Activated T-cell treated with anti-CD3 and anti-CD28 coated beads, Interleukin-2, amount 50 U/mL, for 72 hours (primary cell): ENCODE results near the gene SRGAP3. TPM values are rescaled to one million over a fixed set of nuclear protein-coding genes. Genes with fewer than 3 reads are reported as not detected.
"Not testable (repeated sequence)": the region's sequence is repeated elsewhere in the genome, so short reads cannot be mapped to it uniquely, and the experiment has no call there.

Experiments used
- ATAC-seq, 2 donors: fragments of 150-1000 bp; cut with Tn5 transposase; replicated peaks in 1 of 2; 2 replicates each; pipeline ENCODE4 v1.10.0; 2021; ENCODE audit warnings: moderate library complexity in 2 of 2, mild to moderate bottlenecking in 1 of 2
- DNase-seq, 2 donors: peaks; one replicate each; pipeline ENCODE4 v3.0.0; 2021 to 2022; ENCODE audit warnings: mixed read lengths in 1 of 2
- H3K27ac Mint-ChIP-seq: one replicate; pipeline ENCODE4 v1.8.0; 2022; ENCODE audit warnings: mild to moderate bottlenecking, moderate library complexity, mixed read lengths
- H3K27me3 Mint-ChIP-seq: one replicate; pipeline ENCODE4 v1.8.0; 2022; ENCODE audit warnings: low read depth, mixed read lengths
- H3K36me3 Mint-ChIP-seq, 2 donors: one replicate each; pipeline ENCODE4 v1.8.0; 2022; ENCODE audit warnings: mixed read lengths in 2 of 2, mild to moderate bottlenecking in 1 of 2; ENCODE audit not compliant: insufficient read depth in 2 of 2
- H3K4me1 Mint-ChIP-seq: one replicate; pipeline ENCODE4 v1.8.0; 2022; ENCODE audit warnings: low read depth, mixed read lengths
- H3K4me3 Mint-ChIP-seq, 2 donors: one replicate each; pipeline ENCODE4 v1.8.0; 2022; ENCODE audit warnings: mild to moderate bottlenecking in 2 of 2, mixed read lengths in 2 of 2, moderate library complexity in 2 of 2
- H3K9me3 Mint-ChIP-seq, 2 donors: one replicate each; pipeline ENCODE4 v1.8.0; 2022; ENCODE audit warnings: mixed read lengths in 2 of 2
- total RNA-seq, 2 donors: library from RNA; stranded (reverse); gene quantifications; one replicate each; pipeline ENCODE4 v1.2.3, GENCODE V29; 2022

Gene SRGAP3
- total RNA-seq, 2 donors from 2014 or later, result 2.8 to 3.0 TPM

DNA sequence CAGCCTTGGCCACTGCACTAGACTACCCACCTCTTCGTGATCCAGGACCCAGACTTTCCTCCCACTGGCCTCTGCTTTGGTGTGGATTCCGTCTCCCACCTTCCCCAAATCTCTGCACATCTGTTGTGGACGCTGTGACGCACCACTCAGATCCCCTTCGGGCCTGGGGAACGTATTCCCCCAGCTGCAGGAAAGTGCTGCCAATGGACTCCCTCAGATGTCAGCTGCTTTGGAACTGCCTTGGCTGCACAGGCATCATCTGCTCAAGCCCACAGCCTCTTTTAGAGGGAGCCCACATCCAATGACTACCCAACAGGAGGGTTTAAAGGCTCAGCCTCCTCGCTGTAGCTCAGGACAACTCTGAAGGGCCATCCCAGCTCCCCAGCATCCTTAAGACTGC lies 152.0 kb downstream of the SRGAP3 start:
- Mint-ChIP-seq H3K4me3 (no peak overlapping the region), H3K4me1 (no peaks in the 10 kb centered on the region), H3K27ac (no peak overlapping the region), H3K27me3 (no peaks in the 10 kb centered on the region), H3K9me3 (no peaks in the 10 kb centered on the region), H3K36me3 (no peaks in the 10 kb centered on the region)
- ATAC-seq, result no peak
- no peak for DNase-seq

DNA sequence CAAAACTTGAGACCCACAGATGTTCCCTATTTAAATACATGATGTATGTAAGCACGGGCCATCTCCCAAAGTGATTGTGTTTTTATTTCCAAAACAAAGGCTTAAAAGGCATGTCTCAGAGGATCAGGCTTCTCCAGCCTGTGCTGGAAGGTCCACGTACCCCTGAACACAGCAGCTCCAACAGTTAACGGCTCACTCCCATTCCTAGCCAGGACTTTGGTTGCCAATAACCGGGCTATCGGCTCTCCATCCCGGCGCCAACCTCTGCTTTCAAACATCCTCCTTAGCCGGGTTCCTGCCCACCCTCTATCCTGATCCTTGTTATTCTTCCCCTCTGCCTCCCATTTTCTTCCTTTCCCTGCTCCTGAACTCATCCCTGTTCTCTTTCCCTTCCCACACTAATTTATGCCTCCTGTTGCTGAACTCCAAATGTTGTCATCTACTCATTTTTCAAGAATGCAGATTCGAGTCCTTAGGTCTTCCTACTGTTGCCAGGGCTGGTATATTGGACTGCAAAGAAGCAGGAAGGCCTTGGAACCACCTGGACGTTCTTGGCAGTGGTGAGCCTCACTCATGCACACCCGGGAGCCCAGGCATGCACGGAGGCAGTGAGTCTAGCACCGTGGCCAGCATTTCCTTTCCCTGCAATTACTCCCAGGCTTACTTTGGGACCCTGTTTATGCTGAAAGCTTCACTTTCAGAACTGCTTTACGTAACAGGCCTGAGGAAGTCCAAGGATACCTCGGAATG lies 157.8 kb downstream of the SRGAP3 start:
- Mint-ChIP-seq H3K36me3 (no peaks in the 10 kb centered on the region), H3K27me3 (no peaks in the 10 kb centered on the region), H3K4me1 (no peaks in the 10 kb centered on the region), H3K9me3 (no peaks in the 10 kb centered on the region), H3K27ac (no peak overlapping the region), H3K4me3 (no peak overlapping the region)
- DNase-seq (no peak), ATAC-seq (no peak)

DNA sequence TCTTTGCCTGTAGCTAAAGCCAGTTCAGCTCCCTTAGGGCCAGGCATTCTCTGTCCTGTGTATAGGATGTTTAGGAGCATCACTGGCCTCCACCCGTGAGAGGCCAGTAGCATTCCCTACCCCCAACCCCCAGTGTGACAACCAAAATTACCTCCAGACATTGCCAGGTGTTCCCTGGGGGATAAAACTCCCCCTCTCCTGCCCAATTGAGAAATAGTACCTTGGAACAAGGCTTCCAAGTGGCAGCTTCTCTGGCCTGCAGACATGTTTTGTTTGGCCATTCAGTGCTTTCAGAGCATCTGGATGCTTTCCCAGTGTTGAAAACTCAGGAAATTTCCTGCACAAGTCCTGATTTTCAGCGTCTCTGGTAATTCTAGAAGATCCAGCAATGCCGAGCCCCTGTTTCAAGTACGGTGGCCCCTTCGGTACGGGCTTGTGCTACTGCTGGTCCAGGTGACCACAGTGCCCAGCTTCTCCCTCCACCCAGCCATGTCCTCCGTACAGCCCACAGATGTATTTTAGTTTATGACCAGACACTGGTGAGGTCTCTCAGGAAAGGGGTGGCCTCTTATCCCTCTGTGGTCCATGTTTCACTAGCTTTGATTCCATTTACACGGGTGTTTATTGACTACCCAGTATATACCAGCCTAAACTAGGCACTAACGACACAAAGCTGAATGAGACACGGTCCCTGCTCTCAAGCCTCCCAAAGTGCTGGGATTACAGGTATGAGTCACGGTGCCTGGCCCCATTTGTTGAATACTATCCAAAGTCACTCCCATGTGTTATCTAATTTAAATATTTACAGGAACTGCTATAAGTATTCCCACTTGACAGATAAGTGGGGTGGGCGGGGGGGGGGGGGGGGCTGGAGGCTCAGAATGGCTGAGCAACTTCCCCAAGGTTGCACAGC lies 160.7 kb downstream of the SRGAP3 start:
- no peaks in the 10 kb centered on the region for H3K4me1 Mint-ChIP-seq
- H3K27me3 Mint-ChIP-seq, result no peaks in the 10 kb centered on the region
- no peaks in the 10 kb centered on the region for H3K9me3 Mint-ChIP-seq
- DNase-seq (no peak), ATAC-seq (no peak)
- H3K27ac Mint-ChIP-seq, result no peak overlapping the region
- no peaks in the 10 kb centered on the region for H3K36me3 Mint-ChIP-seq
- H3K4me3 Mint-ChIP-seq, result no peak overlapping the region

DNA sequence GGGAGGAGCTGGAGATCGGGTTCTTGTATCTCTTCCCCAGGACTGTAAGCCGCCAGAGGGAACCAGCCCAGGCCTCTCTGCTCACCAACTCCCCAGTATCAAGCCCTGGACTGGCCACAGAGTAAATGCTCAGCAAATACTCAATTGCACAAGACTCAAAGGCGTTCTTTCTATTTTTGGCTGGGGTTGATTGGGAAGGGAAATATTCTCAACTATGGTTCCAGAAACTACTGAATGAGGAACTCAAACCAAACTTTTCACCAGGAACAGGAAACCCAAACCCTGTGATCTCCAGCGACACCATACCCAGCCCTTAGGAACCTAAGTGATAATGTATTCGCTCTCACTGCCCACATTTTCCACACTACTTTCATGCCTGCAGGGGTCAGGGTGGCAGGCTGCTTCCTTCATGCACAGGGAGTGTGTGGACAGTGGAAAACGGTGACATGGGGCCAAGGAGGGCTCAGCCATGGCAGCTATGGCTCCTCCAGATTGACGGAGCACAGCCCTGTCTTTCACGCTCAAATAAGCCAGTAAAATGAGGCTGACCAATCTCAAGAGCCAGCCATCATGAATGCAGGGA lies 161.5 kb downstream of the SRGAP3 start:
- Mint-ChIP-seq H3K36me3 (no peaks in the 10 kb centered on the region), H3K9me3 (no peaks in the 10 kb centered on the region), H3K4me3 (no peak overlapping the region), H3K27ac (no peak overlapping the region), H3K27me3 (no peaks in the 10 kb centered on the region), H3K4me1 (no peaks in the 10 kb centered on the region)
- DNase-seq, result no peak
- no peak for ATAC-seq

DNA sequence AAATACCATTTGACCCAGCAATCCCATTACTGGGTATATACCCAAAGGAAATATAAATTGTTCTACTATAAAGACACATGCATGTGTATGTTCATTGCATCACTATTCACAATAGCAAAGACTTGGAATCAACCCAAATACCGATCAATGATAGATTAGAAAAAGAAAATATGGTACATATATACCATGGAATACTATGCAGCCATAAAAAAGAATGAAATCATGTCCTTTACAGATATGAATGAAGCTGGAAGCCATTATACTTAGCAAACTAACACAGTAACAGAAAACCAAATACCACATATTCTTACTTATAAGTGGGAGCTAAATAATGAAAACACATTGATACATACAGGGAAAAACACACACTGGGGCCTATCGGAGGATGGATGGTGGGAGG lies 164.0 kb downstream of the SRGAP3 start:
- not testable (repeated sequence) for H3K36me3 Mint-ChIP-seq, H3K4me1 Mint-ChIP-seq, H3K27ac Mint-ChIP-seq, H3K4me3 Mint-ChIP-seq, DNase-seq, ATAC-seq, H3K27me3 Mint-ChIP-seq, H3K9me3 Mint-ChIP-seq

DNA sequence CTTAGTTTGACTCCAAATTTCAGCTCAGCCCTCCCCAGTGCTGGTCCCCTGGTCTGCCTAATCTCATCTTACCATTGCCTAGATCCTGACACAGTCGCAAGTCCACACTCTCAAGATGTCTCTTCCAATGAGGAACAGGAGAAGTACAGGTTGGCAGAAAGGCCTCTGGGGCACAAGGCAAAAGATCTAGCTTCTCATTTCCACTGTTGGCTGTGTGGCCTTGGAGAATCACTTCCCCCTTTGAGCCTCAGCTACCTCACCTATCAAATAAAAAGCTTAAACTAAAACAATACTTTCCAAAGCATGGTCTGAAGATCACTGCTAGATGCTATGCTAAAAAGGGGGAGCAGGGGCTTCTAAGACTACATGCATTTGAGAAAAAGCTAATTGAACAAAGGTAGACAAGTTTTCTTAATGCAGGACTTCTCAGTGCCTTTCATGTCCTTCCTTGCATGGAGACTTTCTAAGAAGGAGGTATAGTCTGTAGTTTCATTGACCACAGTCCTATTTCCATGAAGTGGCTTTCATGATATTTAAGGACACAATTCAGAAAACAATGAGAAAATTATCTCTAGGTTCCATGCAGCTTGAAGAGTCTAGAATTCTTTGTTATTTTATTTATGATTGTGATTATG lies 168.1 kb downstream of the SRGAP3 start:
- DNase-seq, result no peak
- H3K27me3 Mint-ChIP-seq, result no peaks in the 10 kb centered on the region
- H3K9me3 Mint-ChIP-seq, result no peaks in the 10 kb centered on the region
- H3K27ac Mint-ChIP-seq, result no peak overlapping the region
- no peaks in the 10 kb centered on the region for H3K36me3 Mint-ChIP-seq
- H3K4me3 Mint-ChIP-seq, result no peak overlapping the region
- peaks cover 22% of the 10 kb centered on the region for H3K4me1 Mint-ChIP-seq
- no peak for ATAC-seq

DNA sequence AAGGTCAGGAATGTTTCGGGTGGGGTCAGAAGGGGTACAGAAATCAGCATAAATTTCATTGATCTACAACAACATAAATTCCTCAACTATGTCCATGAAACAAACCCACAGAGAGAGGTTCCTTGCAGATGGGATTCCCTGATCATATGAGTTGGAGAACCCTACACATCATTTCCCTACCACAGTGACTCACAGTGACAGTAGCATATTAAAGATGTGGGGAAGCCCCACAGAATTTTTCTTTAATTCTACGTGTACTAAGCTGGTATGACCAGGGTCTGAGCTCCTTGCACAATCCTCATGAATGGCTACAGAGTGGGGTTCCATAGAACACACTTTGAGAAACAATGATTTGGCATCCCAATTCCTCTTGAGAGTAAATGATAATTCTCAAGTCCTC lies 169.3 kb downstream of the SRGAP3 start:
- Mint-ChIP-seq H3K27me3 (no peaks in the 10 kb centered on the region), H3K9me3 (no peaks in the 10 kb centered on the region), H3K27ac (no peak overlapping the region), H3K4me3 (no peak overlapping the region), H3K4me1 (peaks cover 22% of the 10 kb centered on the region), H3K36me3 (no peaks in the 10 kb centered on the region)
- DNase-seq (peak in 1 of 2 donors; percentile 2), ATAC-seq (peak; percentile 71 to 83)

DNA sequence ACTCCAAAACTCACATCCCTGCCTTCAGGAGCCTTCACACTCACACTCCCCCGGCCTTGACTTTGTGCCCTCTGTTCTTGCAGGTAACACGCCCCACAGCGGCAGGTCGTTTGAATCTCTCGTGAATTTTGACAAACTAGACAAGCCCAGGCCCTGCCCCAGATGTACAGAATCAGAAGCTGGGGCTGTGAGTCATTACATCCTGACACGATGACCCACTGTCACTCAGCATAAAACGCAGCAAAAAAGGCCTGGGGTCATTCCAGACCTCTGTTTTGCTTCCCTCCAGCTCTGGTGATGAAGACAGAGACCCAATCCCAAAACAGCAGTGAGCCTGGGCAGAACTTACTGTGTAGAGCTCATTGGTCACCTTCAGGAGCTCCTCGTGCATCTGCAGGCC lies 169.8 kb downstream of the SRGAP3 start:
- Mint-ChIP-seq H3K27me3 (no peaks in the 10 kb centered on the region), H3K36me3 (no peaks in the 10 kb centered on the region), H3K4me3 (no peak overlapping the region), H3K9me3 (no peaks in the 10 kb centered on the region), H3K4me1 (peaks cover 22% of the 10 kb centered on the region), H3K27ac (no peak overlapping the region)
- ATAC-seq, result no peak
- no peak for DNase-seq

DNA sequence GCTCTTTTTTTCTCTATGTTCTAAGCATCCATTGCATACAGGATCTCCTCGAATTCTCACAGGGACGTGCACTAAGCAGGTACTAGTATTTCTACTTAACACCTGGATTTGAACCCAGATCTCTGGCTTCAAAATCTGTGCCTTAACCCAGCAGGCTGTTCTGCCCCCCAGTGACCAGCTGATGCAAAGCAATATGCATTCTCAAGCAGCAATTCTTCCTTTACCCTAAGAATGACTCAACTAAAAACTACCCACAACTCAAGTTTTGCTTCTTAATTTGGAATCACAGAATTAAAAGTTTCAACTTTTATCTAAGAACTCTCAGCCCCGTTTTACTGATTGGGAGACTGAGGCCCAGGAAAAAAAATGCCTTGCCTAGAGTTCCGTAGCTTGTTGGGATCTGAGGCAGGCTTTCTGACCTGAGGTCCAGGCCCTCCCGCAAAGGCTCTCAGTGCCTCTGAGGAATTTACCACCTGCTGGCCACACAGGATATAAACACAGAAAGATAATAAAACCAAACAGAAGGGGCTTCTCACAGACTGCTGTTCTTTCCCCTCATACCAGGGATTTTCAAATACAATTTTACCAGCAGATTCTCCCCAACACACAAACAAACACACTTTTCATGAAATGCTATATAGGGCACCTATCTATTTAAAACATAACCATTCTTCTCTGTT lies 170.7 kb downstream of the SRGAP3 start:
- Mint-ChIP-seq H3K27me3 (no peaks in the 10 kb centered on the region), H3K4me1 (peaks cover 22% of the 10 kb centered on the region), H3K36me3 (no peaks in the 10 kb centered on the region), H3K4me3 (no peak overlapping the region), H3K27ac (no peak overlapping the region), H3K9me3 (no peaks in the 10 kb centered on the region)
- ATAC-seq (no peak), DNase-seq (no peak)

DNA sequence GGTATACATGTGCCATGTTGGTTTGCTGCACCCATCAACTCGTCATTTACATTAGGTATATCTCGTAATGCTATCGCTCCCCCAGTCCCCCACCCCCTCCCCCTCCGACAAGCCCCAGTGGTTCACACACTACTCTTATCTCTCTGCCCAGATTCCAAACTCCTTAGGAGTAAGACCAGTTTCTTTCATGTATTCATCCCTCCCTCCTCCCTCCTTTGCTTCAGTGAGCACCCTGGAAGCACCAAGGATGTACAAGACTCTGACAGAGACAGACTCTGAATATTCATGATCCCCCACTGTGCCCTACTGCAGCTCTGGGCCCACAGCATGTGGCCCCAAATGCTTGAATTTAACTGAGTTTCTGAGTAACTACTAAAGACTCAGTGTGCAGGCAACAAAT lies 172.4 kb downstream of the SRGAP3 start:
- no peaks in the 10 kb centered on the region for H3K9me3 Mint-ChIP-seq
- peaks cover 22% of the 10 kb centered on the region for H3K4me1 Mint-ChIP-seq
- no peak for ATAC-seq
- H3K27me3 Mint-ChIP-seq, result no peaks in the 10 kb centered on the region
- H3K36me3 Mint-ChIP-seq, result no peaks in the 10 kb centered on the region
- no peak overlapping the region for H3K4me3 Mint-ChIP-seq
- no peak overlapping the region for H3K27ac Mint-ChIP-seq
- no peak for DNase-seq

DNA sequence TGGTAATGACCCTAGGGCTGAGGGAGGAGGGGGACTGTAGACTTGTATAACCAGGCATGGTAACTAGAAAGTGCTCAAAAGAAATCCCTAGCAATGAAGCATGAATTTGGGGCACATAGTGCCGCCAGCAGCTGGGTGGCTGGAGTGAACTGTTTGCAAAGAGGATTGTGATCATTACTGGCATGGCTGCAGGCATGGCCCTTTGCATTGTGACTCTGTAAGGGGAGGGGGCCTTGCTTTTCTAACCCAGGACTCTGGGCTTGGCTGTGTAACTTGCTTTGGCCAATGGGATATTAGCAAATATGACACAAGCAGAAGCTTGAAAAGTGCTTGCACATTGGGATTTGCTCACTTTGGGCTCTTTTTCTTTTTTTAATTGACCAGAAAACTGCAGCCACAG lies 173.7 kb downstream of the SRGAP3 start:
- Mint-ChIP-seq H3K36me3 (no peaks in the 10 kb centered on the region), H3K9me3 (no peaks in the 10 kb centered on the region), H3K4me1 (peaks cover 22% of the 10 kb centered on the region), H3K27ac (no peak overlapping the region), H3K4me3 (no peak overlapping the region), H3K27me3 (no peaks in the 10 kb centered on the region)
- ATAC-seq (no peak), DNase-seq (no peak)

DNA sequence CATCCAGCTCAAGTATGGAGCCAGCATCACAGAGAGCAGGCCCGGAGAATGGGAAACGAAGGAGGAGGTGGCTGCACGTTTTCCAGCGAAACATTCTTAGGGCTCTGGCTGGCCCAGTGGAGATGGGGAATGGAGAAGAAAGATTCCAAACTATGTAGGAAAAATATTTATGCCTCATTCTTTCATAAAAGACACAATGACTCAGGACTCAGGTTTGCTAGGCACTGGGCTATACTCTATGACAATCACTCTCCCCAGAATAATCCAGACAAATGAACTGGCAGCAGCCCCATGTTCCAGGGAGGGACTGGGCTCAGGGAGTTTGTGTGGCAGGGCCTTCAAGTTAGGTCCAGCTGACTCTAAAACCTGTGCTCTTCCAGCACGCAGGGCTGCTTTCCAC lies 175.4 kb downstream of the SRGAP3 start:
- no peak for DNase-seq
- Mint-ChIP-seq H3K4me1 (peaks cover 8% of the 10 kb centered on the region), H3K9me3 (no peaks in the 10 kb centered on the region), H3K27me3 (no peaks in the 10 kb centered on the region), H3K27ac (no peak overlapping the region), H3K4me3 (no peak overlapping the region), H3K36me3 (no peaks in the 10 kb centered on the region)
- no peak for ATAC-seq

DNA sequence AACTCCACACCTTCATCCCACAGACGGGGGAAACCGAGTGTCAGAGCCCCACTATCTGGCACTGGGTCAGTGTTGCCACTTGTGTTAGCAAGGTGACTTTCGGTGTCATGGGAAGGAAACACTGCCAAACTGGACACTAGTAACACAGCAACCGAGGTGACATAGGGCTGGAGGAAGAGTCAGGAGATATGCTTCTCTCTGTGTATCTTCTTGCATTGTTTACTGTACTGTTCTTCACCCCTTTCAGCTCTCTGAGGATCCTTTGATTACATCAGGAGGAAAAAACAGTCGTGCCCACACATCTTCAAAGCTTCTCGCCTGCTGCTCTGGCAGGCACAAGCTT lies 176.8 kb downstream of the SRGAP3 start:
- no peaks in the 10 kb centered on the region for H3K4me1 Mint-ChIP-seq
- ATAC-seq (no peak), DNase-seq (no peak)
- no peaks in the 10 kb centered on the region for H3K36me3 Mint-ChIP-seq
- H3K27ac Mint-ChIP-seq, result no peak overlapping the region
- H3K27me3 Mint-ChIP-seq, result no peaks in the 10 kb centered on the region
- no peak overlapping the region for H3K4me3 Mint-ChIP-seq
- H3K9me3 Mint-ChIP-seq, result no peaks in the 10 kb centered on the region
